HepG2 (cell line): ENCODE measurements around the gene MAP4K3. TPM values are rescaled to one million over a fixed set of nuclear protein-coding genes. Genes with fewer than 3 reads are reported as not detected.

Source experiments
- AHR ChIP-seq: IDR thresholded peaks from 2 replicates; pipeline ENCODE4 v1.6.1; 2018; ENCODE audit warnings: missing genetic modification reagents, missing compliant biosample characterization
- FOXO1 ChIP-seq: sonication (generic); formaldehyde crosslinking; IDR thresholded peaks from 2 replicates; pipeline ENCODE4 v1.4.0; 2020; ENCODE audit warnings: missing genetic modification reagents
- GATAD1 ChIP-seq: IDR thresholded peaks from 2 replicates; pipeline ENCODE4 v1.6.1; 2016; ENCODE audit warnings: missing genetic modification reagents, missing compliant biosample characterization
- MZF1 ChIP-seq: sonication (generic); formaldehyde crosslinking; IDR thresholded peaks from 2 replicates; pipeline ENCODE4 v1.8.1; 2023; ENCODE audit warnings: mild to moderate bottlenecking, missing genetic modification reagents, borderline replicate concordance
- SP5 ChIP-seq: IDR thresholded peaks from 2 replicates; pipeline ENCODE4 v1.6.1; 2016; ENCODE audit warnings: low read depth, borderline replicate concordance
- ZC3H4 ChIP-seq: sonication (generic); formaldehyde crosslinking; IDR thresholded peaks from 2 replicates; pipeline ENCODE4 v1.4.0; 2020; ENCODE audit warnings: missing genetic modification reagents, borderline replicate concordance
- ZMYM3 ChIP-seq: sonication (generic); formaldehyde crosslinking; IDR thresholded peaks from 2 replicates; pipeline ENCODE4 v1.5.1; 2020; ENCODE audit warnings: mild to moderate bottlenecking, missing genetic modification reagents
- ZNF34 ChIP-seq: sonication (generic); formaldehyde crosslinking; IDR thresholded peaks from 2 replicates; pipeline ENCODE4 v1.4.0; 2020; ENCODE audit warnings: mild to moderate bottlenecking, missing genetic modification reagents, borderline replicate concordance
- ZNF460 ChIP-seq: sonication (generic); formaldehyde crosslinking; IDR thresholded peaks from 2 replicates; pipeline ENCODE4 v1.5.1; 2020; ENCODE audit warnings: missing genetic modification reagents, mild to moderate bottlenecking, borderline replicate concordance
- ZNF468 ChIP-seq: sonication (generic); formaldehyde crosslinking; IDR thresholded peaks from 2 replicates; pipeline ENCODE4 v1.8.0; 2022; ENCODE audit warnings: mild to moderate bottlenecking, moderate library complexity, missing genetic modification reagents
- ZNF781 ChIP-seq: sonication (generic); formaldehyde crosslinking; IDR thresholded peaks from 2 replicates; pipeline ENCODE4 v1.5.1; 2020; ENCODE audit warnings: borderline replicate concordance, mild to moderate bottlenecking, missing genetic modification reagents; ENCODE audit errors: not compliant biosample characterization
- polyA plus RNA-seq, 8 experiments: library from polyadenylated mRNA; depleted of rRNA in 3 of 8; stranded (reverse) in 7 of 8; unstranded in 1 of 8; fragments of >200 nt; fragmentation: Illumina TruSeq in 4 of 8; extraction: Trizol in 4 of 8; gene quantifications; 2 replicates each; pipeline versions ENCODE4 v1.2.1 to v1.2.3, GENCODE V29; 2011 to 2016; ENCODE audit warnings: low read depth in 4 of 8, missing spikeins in 1 of 8, mixed read lengths in 1 of 8; ENCODE audit not compliant: insufficient read depth in 1 of 8
- total RNA-seq, 5 experiments: library from RNA; depleted of rRNA; stranded (reverse); fragments of >200 nt; fragmentation: Illumina TruSeq; extraction: Trizol; gene quantifications; 2 replicates each; pipeline ENCODE4 v1.2.3, GENCODE V29; 2016; ENCODE audit warnings: low read depth in 1 of 5
- TF ChIP-seq, protein P1 (sequence below): sonication (generic); formaldehyde crosslinking; IDR thresholded peaks from 2 replicates; pipeline ENCODE4 v1.5.0; 2020; ENCODE audit warnings: missing genetic modification reagents
- TF ChIP-seq, protein P2 (sequence below): IDR thresholded peaks from 2 replicates; pipeline ENCODE4 v1.6.1; 2016; ENCODE audit warnings: low read depth, missing genetic modification reagents, missing compliant biosample characterization
- TF ChIP-seq, protein P3 (sequence below): sonication (generic); formaldehyde crosslinking; IDR thresholded peaks from 2 replicates; pipeline ENCODE4 v1.4.0; 2020; ENCODE audit warnings: low read depth, mild to moderate bottlenecking, missing genetic modification reagents
- TF ChIP-seq, protein P4 (sequence below): sonication (generic); formaldehyde crosslinking; IDR thresholded peaks from 2 replicates; pipeline ENCODE4 v1.4.0; 2020; ENCODE audit warnings: missing genetic modification reagents

MAP4K3 gene
- total and polyA plus RNA-seq, 2 of the 13 experiments (the other 11 are each of a cell fraction or from before 2014, with no cell fraction given) = 45.9 to 53.2 TPM

DNA sequence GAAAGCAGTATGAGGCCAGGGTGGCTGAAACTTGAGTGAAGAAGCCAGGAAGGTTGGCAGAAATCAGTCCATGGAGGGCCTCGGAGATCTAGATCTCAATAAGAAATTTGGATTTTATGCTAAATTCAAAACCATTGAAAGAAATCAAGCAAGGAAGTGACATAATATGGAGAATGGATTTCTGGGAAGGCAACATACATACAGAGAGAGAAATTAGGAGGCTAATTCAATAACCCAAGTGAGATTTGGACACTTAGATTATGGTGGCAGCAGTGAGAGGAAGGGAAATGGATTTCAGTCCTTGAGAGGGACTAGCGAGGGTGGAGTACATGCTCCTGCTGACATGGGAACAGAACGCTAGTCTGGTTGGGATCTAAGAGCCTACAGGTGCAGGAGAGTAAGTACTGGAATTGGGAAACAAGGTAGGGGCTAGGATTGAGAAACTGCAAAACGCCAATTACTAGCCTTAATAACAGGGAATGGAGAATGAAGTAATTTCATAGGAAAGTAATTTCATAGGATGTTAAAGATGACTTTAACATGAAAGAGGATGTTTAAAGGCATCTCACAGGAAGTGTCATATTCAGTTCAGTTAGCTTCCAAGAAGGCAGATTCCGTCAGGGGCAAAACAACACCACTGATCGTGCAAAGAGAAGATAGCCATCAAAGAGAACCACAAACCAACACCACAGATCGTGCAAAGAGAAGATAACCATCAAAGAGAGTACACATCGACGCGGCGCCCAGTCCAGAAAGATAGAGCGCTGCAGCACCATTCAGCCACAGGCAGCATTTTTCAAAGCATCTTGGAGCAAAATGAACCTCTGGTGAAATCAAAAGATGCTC is 220.5 kb downstream of the MAP4K3 start (continued):
- TF ChIP-seq ZMYM3 (CRISPR knock-in tag) = no peak
- TF ChIP-seq SP5 (CRISPR knock-in tag) = no peak
- no peak for TF ChIP-seq ZNF468 (CRISPR knock-in tag)
- no peak for TF ChIP-seq ZNF460 (CRISPR knock-in tag)
- TF ChIP-seq, protein P1, sequence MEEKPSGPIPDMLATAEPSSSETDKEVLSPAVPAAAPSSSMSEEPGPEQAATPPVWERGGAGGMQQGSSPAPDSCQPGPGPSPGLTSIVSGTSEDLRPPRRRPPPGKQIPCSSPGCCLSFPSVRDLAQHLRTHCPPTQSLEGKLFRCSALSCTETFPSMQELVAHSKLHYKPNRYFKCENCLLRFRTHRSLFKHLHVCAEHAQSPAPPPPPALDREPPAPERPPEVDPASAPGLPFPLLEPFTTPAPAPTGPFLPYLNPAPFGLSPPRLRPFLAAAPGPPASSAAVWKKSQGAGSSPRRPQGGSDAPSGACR (CRISPR knock-in tag) = no peak
- TF ChIP-seq, protein P2, sequence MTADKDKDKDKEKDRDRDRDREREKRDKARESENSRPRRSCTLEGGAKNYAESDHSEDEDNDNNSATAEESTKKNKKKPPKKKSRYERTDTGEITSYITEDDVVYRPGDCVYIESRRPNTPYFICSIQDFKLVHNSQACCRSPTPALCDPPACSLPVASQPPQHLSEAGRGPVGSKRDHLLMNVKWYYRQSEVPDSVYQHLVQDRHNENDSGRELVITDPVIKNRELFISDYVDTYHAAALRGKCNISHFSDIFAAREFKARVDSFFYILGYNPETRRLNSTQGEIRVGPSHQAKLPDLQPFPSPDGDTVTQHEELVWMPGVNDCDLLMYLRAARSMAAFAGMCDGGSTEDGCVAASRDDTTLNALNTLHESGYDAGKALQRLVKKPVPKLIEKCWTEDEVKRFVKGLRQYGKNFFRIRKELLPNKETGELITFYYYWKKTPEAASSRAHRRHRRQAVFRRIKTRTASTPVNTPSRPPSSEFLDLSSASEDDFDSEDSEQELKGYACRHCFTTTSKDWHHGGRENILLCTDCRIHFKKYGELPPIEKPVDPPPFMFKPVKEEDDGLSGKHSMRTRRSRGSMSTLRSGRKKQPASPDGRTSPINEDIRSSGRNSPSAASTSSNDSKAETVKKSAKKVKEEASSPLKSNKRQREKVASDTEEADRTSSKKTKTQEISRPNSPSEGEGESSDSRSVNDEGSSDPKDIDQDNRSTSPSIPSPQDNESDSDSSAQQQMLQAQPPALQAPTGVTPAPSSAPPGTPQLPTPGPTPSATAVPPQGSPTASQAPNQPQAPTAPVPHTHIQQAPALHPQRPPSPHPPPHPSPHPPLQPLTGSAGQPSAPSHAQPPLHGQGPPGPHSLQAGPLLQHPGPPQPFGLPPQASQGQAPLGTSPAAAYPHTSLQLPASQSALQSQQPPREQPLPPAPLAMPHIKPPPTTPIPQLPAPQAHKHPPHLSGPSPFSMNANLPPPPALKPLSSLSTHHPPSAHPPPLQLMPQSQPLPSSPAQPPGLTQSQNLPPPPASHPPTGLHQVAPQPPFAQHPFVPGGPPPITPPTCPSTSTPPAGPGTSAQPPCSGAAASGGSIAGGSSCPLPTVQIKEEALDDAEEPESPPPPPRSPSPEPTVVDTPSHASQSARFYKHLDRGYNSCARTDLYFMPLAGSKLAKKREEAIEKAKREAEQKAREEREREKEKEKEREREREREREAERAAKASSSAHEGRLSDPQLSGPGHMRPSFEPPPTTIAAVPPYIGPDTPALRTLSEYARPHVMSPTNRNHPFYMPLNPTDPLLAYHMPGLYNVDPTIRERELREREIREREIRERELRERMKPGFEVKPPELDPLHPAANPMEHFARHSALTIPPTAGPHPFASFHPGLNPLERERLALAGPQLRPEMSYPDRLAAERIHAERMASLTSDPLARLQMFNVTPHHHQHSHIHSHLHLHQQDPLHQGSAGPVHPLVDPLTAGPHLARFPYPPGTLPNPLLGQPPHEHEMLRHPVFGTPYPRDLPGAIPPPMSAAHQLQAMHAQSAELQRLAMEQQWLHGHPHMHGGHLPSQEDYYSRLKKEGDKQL = 0 out of 2 replicates have a peak, but pooled peaks have one; percentile 41
- TF ChIP-seq, protein P3, sequence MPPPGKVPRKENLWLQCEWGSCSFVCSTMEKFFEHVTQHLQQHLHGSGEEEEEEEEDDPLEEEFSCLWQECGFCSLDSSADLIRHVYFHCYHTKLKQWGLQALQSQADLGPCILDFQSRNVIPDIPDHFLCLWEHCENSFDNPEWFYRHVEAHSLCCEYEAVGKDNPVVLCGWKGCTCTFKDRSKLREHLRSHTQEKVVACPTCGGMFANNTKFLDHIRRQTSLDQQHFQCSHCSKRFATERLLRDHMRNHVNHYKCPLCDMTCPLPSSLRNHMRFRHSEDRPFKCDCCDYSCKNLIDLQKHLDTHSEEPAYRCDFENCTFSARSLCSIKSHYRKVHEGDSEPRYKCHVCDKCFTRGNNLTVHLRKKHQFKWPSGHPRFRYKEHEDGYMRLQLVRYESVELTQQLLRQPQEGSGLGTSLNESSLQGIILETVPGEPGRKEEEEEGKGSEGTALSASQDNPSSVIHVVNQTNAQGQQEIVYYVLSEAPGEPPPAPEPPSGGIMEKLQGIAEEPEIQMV (CRISPR knock-in tag) = no peak
- TF ChIP-seq, protein P4, sequence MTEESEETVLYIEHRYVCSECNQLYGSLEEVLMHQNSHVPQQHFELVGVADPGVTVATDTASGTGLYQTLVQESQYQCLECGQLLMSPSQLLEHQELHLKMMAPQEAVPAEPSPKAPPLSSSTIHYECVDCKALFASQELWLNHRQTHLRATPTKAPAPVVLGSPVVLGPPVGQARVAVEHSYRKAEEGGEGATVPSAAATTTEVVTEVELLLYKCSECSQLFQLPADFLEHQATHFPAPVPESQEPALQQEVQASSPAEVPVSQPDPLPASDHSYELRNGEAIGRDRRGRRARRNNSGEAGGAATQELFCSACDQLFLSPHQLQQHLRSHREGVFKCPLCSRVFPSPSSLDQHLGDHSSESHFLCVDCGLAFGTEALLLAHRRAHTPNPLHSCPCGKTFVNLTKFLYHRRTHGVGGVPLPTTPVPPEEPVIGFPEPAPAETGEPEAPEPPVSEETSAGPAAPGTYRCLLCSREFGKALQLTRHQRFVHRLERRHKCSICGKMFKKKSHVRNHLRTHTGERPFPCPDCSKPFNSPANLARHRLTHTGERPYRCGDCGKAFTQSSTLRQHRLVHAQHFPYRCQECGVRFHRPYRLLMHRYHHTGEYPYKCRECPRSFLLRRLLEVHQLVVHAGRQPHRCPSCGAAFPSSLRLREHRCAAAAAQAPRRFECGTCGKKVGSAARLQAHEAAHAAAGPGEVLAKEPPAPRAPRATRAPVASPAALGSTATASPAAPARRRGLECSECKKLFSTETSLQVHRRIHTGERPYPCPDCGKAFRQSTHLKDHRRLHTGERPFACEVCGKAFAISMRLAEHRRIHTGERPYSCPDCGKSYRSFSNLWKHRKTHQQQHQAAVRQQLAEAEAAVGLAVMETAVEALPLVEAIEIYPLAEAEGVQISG (CRISPR knock-in tag) = no peak
- peak; percentile 100 for TF ChIP-seq AHR (CRISPR knock-in tag)
- TF ChIP-seq MZF1 (CRISPR knock-in tag) = no peak
- TF ChIP-seq ZNF34 (CRISPR knock-in tag) = no peak
- peak; percentile 50; the same call in 1 of the 2 replicates for TF ChIP-seq FOXO1 (CRISPR knock-in tag)
- TF ChIP-seq GATAD1 (CRISPR knock-in tag) = no peak
- TF ChIP-seq ZNF781 (CRISPR knock-in tag) = no peak
- no peak for TF ChIP-seq ZC3H4 (CRISPR knock-in tag)
